NOMO-1 (cell line): ENCODE data around the gene TTC16.
"Not testable (repeated sequence)": the region's sequence is repeated elsewhere in the genome, so short reads cannot be mapped to it uniquely, and the experiment has no call there.

Experiments used
- DNase-seq, 2 experiments: peaks; one replicate each; lab custom pipeline; 2025; ENCODE audit not compliant: unreplicated experiment in 2 of 2; lab: John Stamatoyannopoulos, UW

Gene TTC16

DNA sequence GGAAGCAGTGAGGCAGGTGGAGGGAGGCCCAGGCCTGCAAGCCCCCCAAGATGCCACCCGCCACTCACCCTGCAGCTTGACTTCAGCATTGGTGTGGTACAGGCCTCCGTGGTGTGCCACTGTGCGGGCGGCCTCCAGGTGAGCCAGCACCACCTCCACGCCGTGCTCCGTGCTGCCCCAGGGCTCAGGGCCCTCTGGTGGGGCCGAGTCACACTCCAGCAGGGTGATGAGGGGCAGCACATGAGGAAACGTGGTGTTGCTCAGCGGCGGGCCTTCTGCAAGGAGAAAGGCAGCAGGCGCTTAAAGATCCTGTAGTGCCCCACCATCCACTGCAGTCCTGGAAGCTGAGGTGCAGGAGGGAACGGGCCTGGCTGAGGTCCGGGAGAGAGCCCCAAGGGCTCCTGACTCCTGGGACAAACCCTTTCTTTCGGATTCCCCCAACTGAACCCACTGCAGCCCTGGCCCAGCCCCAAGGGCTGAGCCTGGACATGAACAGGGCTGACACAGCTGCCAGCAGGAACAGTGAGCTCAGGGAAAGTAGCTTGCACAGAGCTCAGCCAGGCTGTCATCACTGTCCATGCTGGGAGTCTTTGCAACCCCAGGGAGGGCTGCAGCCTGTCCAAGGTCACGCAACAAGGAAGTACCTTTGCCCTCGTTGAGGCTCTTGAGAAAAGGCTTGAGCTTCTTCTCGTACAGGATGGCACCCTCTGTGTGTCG, 23.9 kb downstream of the TTC16 start:
- no peak for DNase-seq

- no peak for DNase-seq
Observed at GRCh38 chr9:127741831-127742434, 26.1 kb downstream of the TTC16 start.

- DNase-seq = no peak
Observed at GRCh38 chr9:127742435-127743088, 26.7 kb downstream of the TTC16 start.

- DNase-seq = no peak
Observed at GRCh38 chr9:127744398-127745110, 28.7 kb downstream of the TTC16 start.

GRCh38 chr9:127746959-127747569, 31.2 kb downstream of the TTC16 start:
- DNase-seq = no peak

DNA sequence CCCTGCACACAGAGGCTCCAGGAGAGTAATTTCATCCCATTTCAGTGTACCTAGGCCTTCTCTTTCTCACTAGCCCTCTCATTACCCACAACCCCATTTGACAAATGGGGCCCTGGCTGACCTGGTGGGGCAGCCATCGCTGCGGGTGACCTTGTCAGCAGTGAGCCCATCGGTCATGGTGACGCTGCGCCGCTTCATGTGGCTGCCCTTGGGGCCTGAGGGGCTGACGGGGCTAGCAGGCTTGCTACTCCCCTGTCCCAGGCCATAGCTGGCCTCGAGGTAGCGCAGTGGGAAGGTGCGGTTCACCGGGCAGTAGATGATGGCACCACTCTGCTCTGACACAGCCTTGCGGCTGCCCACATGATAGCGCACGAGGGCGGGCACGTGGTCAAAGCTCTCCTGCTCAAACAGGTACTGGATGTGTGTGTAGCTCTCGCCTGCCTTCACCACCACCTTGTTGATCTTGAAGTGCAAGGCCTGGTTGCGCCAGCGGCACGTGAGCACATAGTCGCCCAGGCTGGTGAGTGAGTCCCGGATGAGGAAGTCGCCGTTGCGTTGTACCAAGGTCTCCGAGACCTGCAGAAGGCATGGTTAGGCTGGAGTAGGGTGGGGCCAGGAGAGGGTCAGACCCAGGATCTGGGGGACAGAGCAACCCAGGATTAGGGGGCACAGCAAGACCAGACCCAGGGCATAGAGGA, 33.4 kb downstream of the TTC16 start:
- no peak for DNase-seq

GRCh38 chr9:127751269-127752054, 35.6 kb downstream of the TTC16 start:
- DNase-seq = no peak

DNA sequence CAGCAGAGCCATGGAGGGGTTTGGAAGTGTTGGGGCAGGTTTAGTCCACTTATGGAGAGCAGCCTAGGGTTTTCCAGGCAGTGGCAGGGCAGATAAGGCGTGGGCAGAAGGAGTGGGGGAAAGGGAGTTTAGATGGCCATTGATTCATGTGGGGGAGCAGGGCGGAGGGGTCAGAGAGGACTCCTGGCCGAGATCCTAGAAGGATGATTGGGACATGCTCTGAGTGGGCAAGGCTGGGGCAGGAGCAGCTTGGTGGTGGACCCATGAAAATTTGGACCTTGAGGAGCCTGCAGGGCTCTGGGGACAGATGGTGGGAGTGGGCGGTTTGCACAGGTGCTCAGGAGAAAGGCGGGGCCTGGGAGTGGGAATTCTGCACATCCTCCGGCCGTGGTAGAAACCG, 37.3 kb downstream of the TTC16 start:
- no peak for DNase-seq

DNA sequence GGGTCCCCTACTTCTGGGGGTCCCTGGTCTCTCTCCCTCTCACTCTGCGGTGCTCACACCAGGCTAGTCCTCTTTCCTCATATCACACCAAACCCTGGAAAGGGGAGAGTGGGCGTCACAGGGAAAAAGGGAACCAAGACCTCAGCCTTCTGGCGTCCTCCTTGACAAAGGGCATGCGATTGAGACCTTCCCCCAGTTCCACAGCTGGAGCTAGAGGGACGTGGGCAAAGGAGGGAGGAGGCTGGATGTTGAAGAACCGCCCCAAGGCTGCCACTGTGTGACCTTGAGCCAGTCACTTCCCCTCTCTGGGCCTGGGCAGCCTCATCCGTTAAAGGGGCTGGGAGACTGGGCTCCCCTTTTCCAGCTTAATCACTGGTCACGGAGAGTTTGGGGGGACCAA, 37.7 kb downstream of the TTC16 start:
- no peak for DNase-seq

DNA sequence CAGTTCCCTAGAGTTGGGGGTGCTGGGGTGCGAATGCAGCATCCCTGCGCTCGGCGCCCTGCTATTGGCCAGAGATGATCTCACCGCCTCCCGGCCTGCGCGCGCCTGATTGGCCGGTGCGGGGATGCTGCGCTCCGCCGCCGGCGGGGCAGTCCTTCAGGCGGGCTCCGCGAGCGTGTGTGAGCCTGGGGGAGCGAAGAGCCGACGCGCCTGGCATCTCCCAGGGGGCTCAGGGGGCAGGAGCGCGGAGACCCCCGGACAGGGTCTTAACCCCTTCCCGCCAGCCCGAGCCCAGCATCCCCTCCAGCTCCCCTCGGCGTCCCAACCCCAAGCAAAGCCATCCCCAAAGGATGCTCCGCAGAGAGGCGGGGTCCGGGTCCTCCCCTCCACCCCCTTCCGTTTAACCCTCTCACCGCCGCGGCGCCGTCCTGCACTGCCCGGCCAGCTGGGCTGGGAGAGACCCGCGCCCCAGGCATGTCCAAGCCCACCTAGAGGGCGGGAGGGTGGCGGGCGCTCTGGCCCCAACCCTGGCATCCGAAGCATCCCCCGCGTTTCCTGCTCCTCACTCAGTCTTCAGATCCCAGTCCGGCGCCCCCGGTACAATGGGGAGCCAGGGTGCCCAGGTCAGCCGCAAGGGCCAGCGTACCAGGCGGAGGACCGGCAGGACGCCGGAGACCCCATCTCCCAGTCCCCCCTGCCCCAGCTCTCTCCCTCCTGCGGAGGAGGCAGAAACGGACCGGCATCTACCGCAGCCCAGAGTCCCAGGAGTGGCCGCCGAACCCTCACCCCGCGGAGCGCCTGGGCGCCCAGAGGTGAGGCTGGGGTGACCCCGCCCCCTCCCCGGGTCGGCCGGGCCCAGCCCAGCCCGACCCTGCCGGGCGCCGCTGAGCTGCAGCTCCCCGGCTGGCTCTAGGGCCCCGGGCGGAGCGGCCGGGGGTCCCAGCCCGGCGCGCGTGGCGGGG, 38.5 kb downstream of the TTC16 start:
- DNase-seq = no peak

- DNase-seq = no peak
Observed at GRCh38 chr9:127755061-127756060, 39.5 kb downstream of the TTC16 start.

DNA sequence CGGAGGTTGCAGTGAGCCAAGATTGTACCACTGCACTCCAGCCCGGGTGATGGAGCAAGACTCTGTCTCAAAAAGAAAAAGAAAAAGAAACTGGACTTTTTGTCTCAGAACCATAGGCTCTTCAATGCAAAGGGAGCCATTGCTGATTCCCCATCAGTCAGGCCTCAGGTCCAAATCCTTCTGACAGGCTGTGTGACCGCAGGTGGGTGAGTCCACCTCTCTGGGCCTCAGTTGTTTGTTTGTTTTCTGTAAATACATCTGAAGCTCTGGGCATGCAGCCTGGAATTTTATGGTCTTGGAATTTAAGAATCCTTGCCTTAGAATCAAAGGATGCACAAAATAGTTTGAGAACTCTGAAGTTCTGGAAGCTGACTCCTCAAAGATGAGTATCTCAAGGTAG, 40.4 kb downstream of the TTC16 start:
- DNase-seq = no peak

- DNase-seq = not testable (repeated sequence)
Observed at GRCh38 chr9:127756776-127757175, 40.9 kb downstream of the TTC16 start.

GRCh38 chr9:127758843-127759242, 43.0 kb downstream of the TTC16 start:
- DNase-seq = no peak

DNA sequence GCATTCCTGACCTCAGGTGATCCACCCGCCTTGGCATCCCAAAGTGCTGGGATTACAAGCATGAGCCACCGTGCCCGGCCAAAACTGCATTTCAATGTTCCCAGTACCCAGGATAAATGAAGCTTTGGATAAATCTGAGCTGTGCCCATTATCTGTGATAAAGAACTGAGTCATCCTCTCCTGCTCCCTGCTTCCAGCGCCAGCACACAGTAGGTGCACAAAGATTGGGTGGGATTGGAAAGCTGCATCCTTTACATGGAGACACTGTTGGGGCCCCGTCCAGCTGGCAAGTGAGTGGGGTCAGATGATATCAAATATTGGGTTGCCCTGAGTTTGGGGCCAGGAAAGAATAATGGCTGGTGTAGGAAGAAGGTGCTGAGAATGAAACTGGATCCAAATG, 45.2 kb downstream of the TTC16 start:
- no peak for DNase-seq

DNA sequence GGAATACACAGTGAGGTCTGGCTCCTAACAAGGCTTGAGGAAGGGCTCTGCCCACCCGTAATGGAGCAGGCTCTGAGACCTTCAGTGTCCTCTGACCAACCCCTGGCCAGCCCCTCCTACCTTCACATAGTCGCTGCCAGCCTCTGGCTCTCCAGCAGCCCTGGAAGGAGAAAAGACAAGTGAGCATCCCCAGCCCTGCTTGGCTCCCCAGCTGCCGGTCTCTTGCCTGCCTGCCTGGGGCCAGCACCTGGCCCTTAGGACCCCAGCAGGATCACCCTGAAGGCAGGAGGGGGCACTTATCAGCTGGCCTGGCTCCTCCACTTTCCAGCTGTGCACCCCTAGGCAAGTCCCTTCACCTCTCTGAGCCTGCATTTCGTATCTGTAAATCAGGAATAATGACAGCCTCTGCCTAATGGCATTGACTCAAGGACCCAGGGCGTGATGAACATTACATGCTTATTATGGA, 45.6 kb downstream of the TTC16 start:
- DNase-seq = no peak

- DNase-seq = no peak
Observed at GRCh38 chr9:127762111-127762676, 46.3 kb downstream of the TTC16 start.
